IPS-18a (cell line): ENCODE data around the gene CAPN3.

ENCODE experiments used
- H3K27ac ChIP-seq: one replicate; pipeline ENCODE4 v1.5.1; 2013; ENCODE audit warnings: low read length
- H3K27me3 ChIP-seq: one replicate; pipeline ENCODE4 v1.6.1; 2013; ENCODE audit warnings: mild to moderate bottlenecking, low read length; ENCODE audit not compliant: control insufficient read depth, insufficient read depth
- H3K36me3 ChIP-seq: one replicate; pipeline ENCODE4 v1.6.1; 2013; ENCODE audit warnings: low read depth, low read length; ENCODE audit not compliant: control insufficient read depth
- H3K4me1 ChIP-seq: one replicate; pipeline ENCODE4 v1.6.1; 2013; ENCODE audit warnings: low read depth, low read length; ENCODE audit not compliant: control insufficient read depth
- H3K4me3 ChIP-seq: one replicate; pipeline ENCODE4 v1.5.1; 2013; ENCODE audit warnings: low read length
- H3K9ac ChIP-seq: one replicate; pipeline ENCODE4 v1.6.1; 2013; ENCODE audit warnings: mild to moderate bottlenecking, low read length, moderate library complexity
- H3K9me3 ChIP-seq: one replicate; pipeline ENCODE4 v1.6.1; 2013; ENCODE audit warnings: low read depth, low read length; ENCODE audit not compliant: control insufficient read depth

CAPN3 gene

GRCh38 chr15:42421376-42421775 lies 62.1 kb downstream of the CAPN3 start:
- no peak overlapping the region for H3K4me3 ChIP-seq
- H3K27ac ChIP-seq: no peak overlapping the region
- no peaks in the 10 kb centered on the region for H3K27me3 ChIP-seq
- no peaks in the 10 kb centered on the region for H3K9me3 ChIP-seq
- H3K9ac ChIP-seq: no peak overlapping the region
- no peaks in the 10 kb centered on the region for H3K4me1 ChIP-seq
- peaks cover 50% of the 10 kb centered on the region for H3K36me3 ChIP-seq

GRCh38 chr15:42427429-42428223 lies 68.3 kb downstream of the CAPN3 start:
- H3K4me1 ChIP-seq: no peaks in the 10 kb centered on the region
- no peaks in the 10 kb centered on the region for H3K27me3 ChIP-seq
- no peak overlapping the region for H3K9ac ChIP-seq
- no peak overlapping the region for H3K4me3 ChIP-seq
- H3K9me3 ChIP-seq: no peaks in the 10 kb centered on the region
- no peak overlapping the region for H3K27ac ChIP-seq
- peaks cover 50% of the 10 kb centered on the region for H3K36me3 ChIP-seq

GRCh38 chr15:42444415-42445063 lies 85.2 kb downstream of the CAPN3 start:
- Histone ChIP-seq H3K4me3 (no peak overlapping the region), H3K36me3 (peaks cover 41% of the 10 kb centered on the region), H3K4me1 (no peaks in the 10 kb centered on the region), H3K9me3 (no peaks in the 10 kb centered on the region), H3K27ac (no peak overlapping the region), H3K27me3 (no peaks in the 10 kb centered on the region), H3K9ac (no peak overlapping the region)

- H3K9ac ChIP-seq: no peak overlapping the region
- no peaks in the 10 kb centered on the region for H3K9me3 ChIP-seq
- H3K36me3 ChIP-seq: peaks cover 44% of the 10 kb centered on the region
- H3K27ac ChIP-seq: no peak overlapping the region
- H3K27me3 ChIP-seq: no peaks in the 10 kb centered on the region
- H3K4me3 ChIP-seq: no peak overlapping the region
- H3K4me1 ChIP-seq: no peaks in the 10 kb centered on the region
These were observed 86.2 kb downstream of the CAPN3 start for GRCh38 chr15:42445551-42445950.

- Histone ChIP-seq H3K9ac (no peak overlapping the region), H3K36me3 (peaks cover 52% of the 10 kb centered on the region), H3K4me1 (no peaks in the 10 kb centered on the region), H3K27me3 (no peaks in the 10 kb centered on the region), H3K4me3 (no peak overlapping the region), H3K9me3 (no peaks in the 10 kb centered on the region), H3K27ac (no peak overlapping the region)
These were observed 88.3 kb downstream of the CAPN3 start for GRCh38 chr15:42447599-42447998.

- H3K4me3 ChIP-seq: no peak overlapping the region
- no peak overlapping the region for H3K9ac ChIP-seq
- H3K9me3 ChIP-seq: no peaks in the 10 kb centered on the region
- no peaks in the 10 kb centered on the region for H3K27me3 ChIP-seq
- peaks cover 52% of the 10 kb centered on the region for H3K36me3 ChIP-seq
- no peaks in the 10 kb centered on the region for H3K4me1 ChIP-seq
- no peak overlapping the region for H3K27ac ChIP-seq
These were observed 89.0 kb downstream of the CAPN3 start for GRCh38 chr15:42448281-42448680.

GRCh38 chr15:42449770-42450424 lies 90.6 kb downstream of the CAPN3 start:
- H3K27ac ChIP-seq: no peak overlapping the region
- H3K27me3 ChIP-seq: no peaks in the 10 kb centered on the region
- H3K4me1 ChIP-seq: no peaks in the 10 kb centered on the region
- no peak overlapping the region for H3K4me3 ChIP-seq
- peaks cover 45% of the 10 kb centered on the region for H3K36me3 ChIP-seq
- H3K9me3 ChIP-seq: no peaks in the 10 kb centered on the region
- no peak overlapping the region for H3K9ac ChIP-seq

- Histone ChIP-seq H3K36me3 (peaks cover 42% of the 10 kb centered on the region), H3K4me1 (no peaks in the 10 kb centered on the region), H3K27me3 (no peaks in the 10 kb centered on the region), H3K27ac (no peak overlapping the region), H3K9ac (no peak overlapping the region), H3K9me3 (no peaks in the 10 kb centered on the region), H3K4me3 (no peak overlapping the region)
These were observed 91.1 kb downstream of the CAPN3 start for GRCh38 chr15:42450425-42450790.

- Histone ChIP-seq H3K4me3 (no peak overlapping the region), H3K36me3 (peaks cover 23% of the 10 kb centered on the region)
These were observed 94.5 kb downstream of the CAPN3 start for GRCh38 chr15:42453826-42454225.

GRCh38 chr15:42456531-42456930 lies 97.2 kb downstream of the CAPN3 start:
- Histone ChIP-seq H3K36me3 (peaks cover 3% of the 10 kb centered on the region), H3K9ac (no peak overlapping the region), H3K4me3 (no peak overlapping the region), H3K27me3 (no peaks in the 10 kb centered on the region), H3K4me1 (peaks cover 16% of the 10 kb centered on the region), H3K9me3 (no peaks in the 10 kb centered on the region), H3K27ac (no peak overlapping the region)

More at GRCh38 chr15:42453826-42454225, 94.5 kb downstream of the CAPN3 start:
- no peaks in the 10 kb centered on the region for H3K27me3 ChIP-seq
- peaks cover 16% of the 10 kb centered on the region for H3K4me1 ChIP-seq
- no peak overlapping the region for H3K27ac ChIP-seq
- no peak overlapping the region for H3K9ac ChIP-seq
- H3K9me3 ChIP-seq: no peaks in the 10 kb centered on the region

GRCh38 chr15:42456971-42457370 lies 97.7 kb downstream of the CAPN3 start:
- H3K36me3 ChIP-seq: no peaks in the 10 kb centered on the region
- H3K4me1 ChIP-seq: peaks cover 16% of the 10 kb centered on the region
- no peaks in the 10 kb centered on the region for H3K9me3 ChIP-seq
- no peak overlapping the region for H3K9ac ChIP-seq
- H3K27ac ChIP-seq: peak overlapping the region; percentile 64
- no peaks in the 10 kb centered on the region for H3K27me3 ChIP-seq
- peak overlapping the region; percentile 47 for H3K4me3 ChIP-seq
